Activated CD8-positive, alpha-beta memory T cell treated with anti-CD3 and anti-CD28 coated beads for 1 hour (primary cell): ENCODE data around the gene ANKRD11.
"Not testable (repeated sequence)": the region's sequence is repeated elsewhere in the genome, so short reads cannot be mapped to it uniquely, and the experiment has no call there.

Experiments used
- DNase-seq, 2 donors: peaks; one replicate each; pipeline ENCODE4 v3.0.0-alpha.2; 2020; ENCODE audit warnings: low read depth in 1 of 2; ENCODE audit errors: extremely low read depth in 1 of 2

ANKRD11 gene

GRCh38 chr16:89435059-89435458, 55.3 kb downstream of the ANKRD11 start:
- not testable (repeated sequence) for DNase-seq

- no peak for DNase-seq
Observed at GRCh38 chr16:89434490-89434889, 55.9 kb downstream of the ANKRD11 start.

GRCh38 chr16:89433363-89433984, 56.9 kb downstream of the ANKRD11 start:
- not testable (repeated sequence) for DNase-seq

GRCh38 chr16:89431630-89432029, 58.7 kb downstream of the ANKRD11 start:
- no peak for DNase-seq

GRCh38 chr16:89431158-89431584, 59.2 kb downstream of the ANKRD11 start:
- no peak for DNase-seq

GRCh38 chr16:89430436-89431157, 59.8 kb downstream of the ANKRD11 start:
- no peak for DNase-seq

- not testable (repeated sequence) for DNase-seq
Observed at GRCh38 chr16:89428605-89429004, 61.8 kb downstream of the ANKRD11 start.

- DNase-seq: no peak
Observed at GRCh38 chr16:89426736-89427530, 63.4 kb downstream of the ANKRD11 start.

- DNase-seq: no peak
Observed at GRCh38 chr16:89425523-89425922, 64.8 kb downstream of the ANKRD11 start.

- DNase-seq: no peak
Observed at GRCh38 chr16:89423681-89424260, 66.6 kb downstream of the ANKRD11 start.

GRCh38 chr16:89422905-89423630, 67.3 kb downstream of the ANKRD11 start:
- DNase-seq: peak; percentile 41 to 47

- no peak for DNase-seq
Observed at GRCh38 chr16:89422527-89422904, 67.8 kb downstream of the ANKRD11 start.

- not testable (repeated sequence) for DNase-seq
Observed at GRCh38 chr16:89421300-89421699, 69.1 kb downstream of the ANKRD11 start.

GRCh38 chr16:89420204-89420603, 70.2 kb downstream of the ANKRD11 start:
- no peak for DNase-seq

GRCh38 chr16:89418352-89418751, 72.0 kb downstream of the ANKRD11 start:
- DNase-seq: no peak

- DNase-seq: no peak
Observed at GRCh38 chr16:89417352-89417751, 73.0 kb downstream of the ANKRD11 start.

- no peak for DNase-seq
Observed at GRCh38 chr16:89413811-89414585, 76.4 kb downstream of the ANKRD11 start.

- DNase-seq: no peak
Observed at GRCh38 chr16:89412811-89413210, 77.5 kb downstream of the ANKRD11 start.

GRCh38 chr16:89411335-89411850, 79.0 kb downstream of the ANKRD11 start:
- DNase-seq: no peak
